ENCODE results near the gene SLC29A3. TPM values are rescaled to one million over a fixed set of nuclear protein-coding genes. Genes with fewer than 3 reads are reported as not detected.

The SLC29A3 gene
- total RNA-seq, result 1 to 10 TPM; 2.3 to 2.5 TPM
- polyA plus RNA-seq (2013, experiment 1 of 2), result 5.0 TPM
- 4.7 TPM for polyA plus RNA-seq (2013, experiment 2 of 2)
- total RNA-seq, result 1.3 to 16.0 (median 5.1) reads per million in 172 experiments

- H3K27me3 ChIP-seq (ENCODE audit: control insufficient read depth in 1 of 2, insufficient read depth in 2 of 2, low read length in 2 of 2), result no peaks in the 10 kb centered on the region
- H3K36me3 ChIP-seq (ENCODE audit: insufficient read depth, low read length), result peaks cover 14% of the 10 kb centered on the region
- Mint-ChIP-seq H3K9me3 (no peaks in the 10 kb centered on the region), H3K4me1 (ENCODE audit: low read depth) (peaks cover 31% of the 10 kb centered on the region), H3K4me3 (peak within 1 kb of the TSS; percentile 97), H3K36me3 (ENCODE audit: low read depth) (peaks cover 18% of the 10 kb centered on the region), H3K27ac (peak within 1 kb of the TSS; percentile 66), H3K27me3 (no peaks in the 10 kb centered on the region)
- peaks cover 32% of the 10 kb centered on the region for H3K4me1 ChIP-seq (ENCODE audit: insufficient read depth, low read length)
- no peaks in the 10 kb centered on the region for H3K9me3 ChIP-seq (ENCODE audit: control insufficient read depth in 1 of 2, insufficient read depth in 1 of 2, low read length in 2 of 2)
- TF ChIP-seq CTCF (IDR thresholded peaks at IDR 0.05), result peak; percentile 56
- ChIA-PET POLR2A (interaction anchor here (0.5 to 2.4 kb wide), 9 partner anchors 9 to 1506 kb away, joined by 3 to 8 read pairs (median 3); partner anchors contain the start of genes PSAP and VSIR), CTCF (interaction anchor here (0.7 to 2.5 kb wide), 15 partner anchors 10 to 1553 kb away, joined by 3 to 11 read pairs (median 4); partner anchors contain the start of gene VSIR)
- ATAC-seq (ENCODE audit: poor library complexity) (peak; percentile 86), DNase-seq (peak; percentile 69 to 93 (median 79))
- H3K4me3 ChIP-seq (ENCODE audit: low read length), result peak within 1 kb of the TSS; percentile 88
- no peak within 1 kb of the TSS for H3K27ac ChIP-seq (ENCODE audit: low read depth in 1 of 2, low read length in 2 of 2)
- intact Hi-C loops (cut with DNase I, micrococcal nuclease), result loop anchor here (5.0 to 10.0 kb wide), 4 partner anchors 56 to 1016 kb away; no protein-coding TSS in a partner anchor
Measured at GRCh38 chr10:71319042-71319799, at the start of gene SLC29A3. Gene SLC29A3, plus strand, starts transcription at chr10:71319259. Its CDS starts 51 bp downstream, at chr10:71319310.

- no peak for ATAC-seq (ENCODE audit: poor library complexity)
- no peak for TF ChIP-seq CTCF (IDR thresholded peaks at IDR 0.05)
- no peak overlapping the region for H3K4me3 Mint-ChIP-seq
- no peaks in the 10 kb centered on the region for H3K4me1 ChIP-seq (ENCODE audit: insufficient read depth, low read length)
- H3K27ac ChIP-seq (ENCODE audit: low read depth in 1 of 2, low read length in 2 of 2), result no peak overlapping the region
- no peak overlapping the region for H3K4me3 ChIP-seq (ENCODE audit: low read length)
- no peaks in the 10 kb centered on the region for H3K36me3 ChIP-seq (ENCODE audit: insufficient read depth, low read length)
- POLR2A ChIA-PET, result no interaction called here
- no peak overlapping the region for H3K27ac Mint-ChIP-seq
- no peak for DNase-seq
- H3K27me3 Mint-ChIP-seq, result no peaks in the 10 kb centered on the region
- intact Hi-C loops (cut with DNase I, micrococcal nuclease), result no loop called here
- H3K9me3 Mint-ChIP-seq, result no peaks in the 10 kb centered on the region
- H3K27me3 ChIP-seq (ENCODE audit: control insufficient read depth in 1 of 2, insufficient read depth in 2 of 2, low read length in 2 of 2), result no peaks in the 10 kb centered on the region
- CTCF ChIA-PET, result no interaction called here
- H3K9me3 ChIP-seq (ENCODE audit: control insufficient read depth in 1 of 2, insufficient read depth in 1 of 2, low read length in 2 of 2), result no peaks in the 10 kb centered on the region
- H3K4me1 Mint-ChIP-seq (ENCODE audit: low read depth), result no peaks in the 10 kb centered on the region
- H3K36me3 Mint-ChIP-seq (ENCODE audit: low read depth), result no peaks in the 10 kb centered on the region
Measured at GRCh38 chr10:71269301-71270288, 49.5 kb upstream of the SLC29A3 start.
